Mesothelial cell of epicardium (in vitro differentiated cells): ENCODE results near the gene EEF1AKMT1. TPM values are rescaled to one million over a fixed set of nuclear protein-coding genes. Genes with fewer than 3 reads are reported as not detected.
A peak's percentile ranks its signal among the peaks of the same experiment; 100 is the strongest.

ENCODE experiments used
- DNase-seq, 2 experiments: peaks; one replicate each; pipeline ENCODE4 v3.0.0; 2021; ENCODE audit warnings: low spot score in 2 of 2; ENCODE audit not compliant: unreplicated experiment in 2 of 2
- H3K27ac Mint-ChIP-seq: 2 replicates; pipeline ENCODE4 v1.8.0; 2021; ENCODE audit warnings: mixed read lengths
- H3K27me3 Mint-ChIP-seq: 2 replicates; pipeline ENCODE4 v1.8.0; 2021; ENCODE audit warnings: low read depth, mixed read lengths
- H3K36me3 Mint-ChIP-seq: 2 replicates; pipeline ENCODE4 v1.8.0; 2021; ENCODE audit warnings: mixed read lengths
- H3K4me1 Mint-ChIP-seq: 2 replicates; pipeline ENCODE4 v1.8.0; 2021; ENCODE audit warnings: mixed read lengths
- H3K4me3 Mint-ChIP-seq: 2 replicates; pipeline ENCODE4 v1.8.0; 2021; ENCODE audit warnings: mild to moderate bottlenecking, moderate library complexity, mixed read lengths
- H3K9me3 Mint-ChIP-seq: 2 replicates; pipeline ENCODE4 v1.8.0; 2021; ENCODE audit warnings: mixed read lengths
- CTCF ChIP-seq: fragments of 200-600 bp; sonication (generic); IDR thresholded peaks from one replicate; pipeline ENCODE4 v1.5.0; 2021; ENCODE audit warnings: antibody characterized with exemption; ENCODE audit not compliant: unreplicated experiment
- total RNA-seq: library from RNA; stranded (reverse); gene quantifications from 3 replicates; pipeline ENCODE4 v1.2.1, GENCODE V29; 2021

EEF1AKMT1 gene, protein sequence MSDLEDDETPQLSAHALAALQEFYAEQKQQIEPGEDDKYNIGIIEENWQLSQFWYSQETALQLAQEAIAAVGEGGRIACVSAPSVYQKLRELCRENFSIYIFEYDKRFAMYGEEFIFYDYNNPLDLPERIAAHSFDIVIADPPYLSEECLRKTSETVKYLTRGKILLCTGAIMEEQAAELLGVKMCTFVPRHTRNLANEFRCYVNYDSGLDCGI
- 9.5 to 12.4 TPM (median 10.4 TPM) in 3 replicates for total RNA-seq

- Mint-ChIP-seq H3K27me3 (no peaks in the 10 kb centered on the region), H3K4me1 (peaks cover 15% of the 10 kb centered on the region), H3K4me3 (peak within 1 kb of the TSS; percentile 96), H3K9me3 (peaks cover 27% of the 10 kb centered on the region), H3K36me3 (peaks cover 30% of the 10 kb centered on the region), H3K27ac (peak within 1 kb of the TSS; percentile 100)
- no peak for TF ChIP-seq CTCF
- DNase-seq: peak; percentile 90 to 97
Measured at GRCh38 chr13:20773194-20774080, at the start of gene EEF1AKMT1. Gene EEF1AKMT1, minus strand, starts transcription at chr13:20773961. Its CDS starts 16,363 bp downstream, at chr13:20757598.

- peaks cover 5% of the 10 kb centered on the region for H3K36me3 Mint-ChIP-seq
- H3K9me3 Mint-ChIP-seq: no peaks in the 10 kb centered on the region
- no peak overlapping the region for H3K27ac Mint-ChIP-seq
- no peaks in the 10 kb centered on the region for H3K27me3 Mint-ChIP-seq
- no peak for DNase-seq
- peaks cover 26% of the 10 kb centered on the region for H3K4me1 Mint-ChIP-seq
- no peak overlapping the region for H3K4me3 Mint-ChIP-seq
- TF ChIP-seq CTCF: no peak
Measured at GRCh38 chr13:20823071-20823470, 49.3 kb upstream of the EEF1AKMT1 start.

- Mint-ChIP-seq H3K4me3 (no peak overlapping the region), H3K27me3 (no peaks in the 10 kb centered on the region), H3K9me3 (no peaks in the 10 kb centered on the region), H3K27ac (no peak overlapping the region), H3K4me1 (peaks cover 27% of the 10 kb centered on the region), H3K36me3 (peaks cover 5% of the 10 kb centered on the region)
- no peak for TF ChIP-seq CTCF
- no peak for DNase-seq
Measured at GRCh38 chr13:20822406-20822805, 48.6 kb upstream of the EEF1AKMT1 start.

- no peak overlapping the region for H3K27ac Mint-ChIP-seq
- no peak overlapping the region for H3K4me3 Mint-ChIP-seq
- H3K4me1 Mint-ChIP-seq: peaks cover 14% of the 10 kb centered on the region
- peaks cover 5% of the 10 kb centered on the region for H3K36me3 Mint-ChIP-seq
- no peak for TF ChIP-seq CTCF
- no peaks in the 10 kb centered on the region for H3K27me3 Mint-ChIP-seq
- DNase-seq: no peak
- H3K9me3 Mint-ChIP-seq: no peaks in the 10 kb centered on the region
Measured at GRCh38 chr13:20819715-20820114, 46.0 kb upstream of the EEF1AKMT1 start.

GRCh38 chr13:20815464-20815863 is 41.7 kb upstream of the EEF1AKMT1 start:
- Mint-ChIP-seq H3K36me3 (peaks cover 12% of the 10 kb centered on the region), H3K27ac (no peak overlapping the region), H3K4me3 (no peak overlapping the region), H3K9me3 (no peaks in the 10 kb centered on the region), H3K27me3 (no peaks in the 10 kb centered on the region), H3K4me1 (peaks cover 14% of the 10 kb centered on the region)
- no peak for DNase-seq
- TF ChIP-seq CTCF: no peak
